Gastrocnemius medialis (tissue), 4 donors: ENCODE data around the gene HTT.

Source experiments
- POLR2A ChIP-seq, 2 donors: fragments of 450-650 bp; IDR thresholded peaks; one replicate each; pipeline ENCODE4 v1.6.1; 2017; ENCODE audit warnings: antibody characterized with exemption in 2 of 2, mild to moderate bottlenecking in 2 of 2, moderate library complexity in 2 of 2
- TF ChIP-seq, protein P1 (sequence below), 5 experiments: fragments of 450-650 bp in 3 of 5; fragments of 200-600 bp in 2 of 5; sonication (generic) in 2 of 5; IDR thresholded peaks in 4 of 5; conservative IDR thresholded peaks in 1 of 5; 1 replicate in 4 of 5; 2 replicates in 1 of 5; pipeline ENCODE4 v1.5.1; 2016 to 2019; ENCODE audit warnings: antibody characterized with exemption in 5 of 5, mild to moderate bottlenecking in 3 of 5, moderate library complexity in 3 of 5

DNA sequence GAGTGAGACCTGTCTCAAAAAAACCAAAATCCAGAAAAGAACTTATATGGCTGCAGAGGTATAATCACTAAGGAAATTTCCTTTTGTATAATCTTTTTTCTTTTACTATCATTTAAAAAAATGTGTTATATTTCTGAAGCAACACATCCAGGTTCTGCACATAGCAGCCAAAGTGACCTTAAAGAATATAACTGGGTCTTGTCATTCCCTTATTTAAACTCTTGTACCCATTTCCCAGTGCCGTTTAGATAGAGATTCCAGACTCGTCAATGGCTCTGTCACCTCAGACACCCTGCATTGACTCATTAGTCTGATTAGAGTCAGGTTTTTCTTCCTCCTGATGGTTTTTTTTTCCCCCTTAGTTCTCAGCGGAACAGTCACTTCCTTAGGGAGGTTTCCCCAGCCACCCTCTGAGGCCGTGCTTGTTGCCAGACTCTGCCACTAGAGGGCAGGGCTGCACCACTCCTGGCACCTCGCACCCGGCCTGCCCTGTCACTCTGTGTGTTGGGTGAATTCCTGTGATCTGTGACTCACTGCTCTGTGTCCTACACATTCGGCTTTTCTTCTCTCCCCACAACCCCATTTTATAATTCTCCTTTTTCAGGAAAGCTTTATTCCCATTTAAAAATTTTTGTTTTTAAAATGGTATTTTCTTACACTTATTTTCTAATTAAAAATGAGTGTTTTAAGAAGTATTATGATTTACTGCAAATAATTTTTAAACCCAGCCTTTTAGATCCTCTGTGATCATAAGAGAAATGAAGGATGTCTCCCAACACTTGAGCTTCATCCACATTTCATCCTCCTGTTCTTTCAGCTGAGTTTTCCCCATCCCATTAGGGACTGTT, 32.1 kb downstream of the HTT start:
- TF ChIP-seq, protein P1, sequence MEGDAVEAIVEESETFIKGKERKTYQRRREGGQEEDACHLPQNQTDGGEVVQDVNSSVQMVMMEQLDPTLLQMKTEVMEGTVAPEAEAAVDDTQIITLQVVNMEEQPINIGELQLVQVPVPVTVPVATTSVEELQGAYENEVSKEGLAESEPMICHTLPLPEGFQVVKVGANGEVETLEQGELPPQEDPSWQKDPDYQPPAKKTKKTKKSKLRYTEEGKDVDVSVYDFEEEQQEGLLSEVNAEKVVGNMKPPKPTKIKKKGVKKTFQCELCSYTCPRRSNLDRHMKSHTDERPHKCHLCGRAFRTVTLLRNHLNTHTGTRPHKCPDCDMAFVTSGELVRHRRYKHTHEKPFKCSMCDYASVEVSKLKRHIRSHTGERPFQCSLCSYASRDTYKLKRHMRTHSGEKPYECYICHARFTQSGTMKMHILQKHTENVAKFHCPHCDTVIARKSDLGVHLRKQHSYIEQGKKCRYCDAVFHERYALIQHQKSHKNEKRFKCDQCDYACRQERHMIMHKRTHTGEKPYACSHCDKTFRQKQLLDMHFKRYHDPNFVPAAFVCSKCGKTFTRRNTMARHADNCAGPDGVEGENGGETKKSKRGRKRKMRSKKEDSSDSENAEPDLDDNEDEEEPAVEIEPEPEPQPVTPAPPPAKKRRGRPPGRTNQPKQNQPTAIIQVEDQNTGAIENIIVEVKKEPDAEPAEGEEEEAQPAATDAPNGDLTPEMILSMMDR (IDR thresholded peaks at IDR 0.05 in 4 of 5, conservative IDR thresholded peaks at IDR 0.05 in 1 of 5), result peak; percentile 94 to 99 (median 96)
- TF ChIP-seq POLR2A (IDR thresholded peaks at IDR 0.05), result no peak
